Testis (tissue), 3 donors: ENCODE measurements around the gene BCAS3. TPM values are rescaled to one million over a fixed set of nuclear protein-coding genes. Genes with fewer than 3 reads are reported as not detected.

Source experiments
- DNase-seq: peaks from one replicate; pipeline ENCODE4 v3.0.0-alpha.2; 2019
- H3K27ac ChIP-seq, 2 donors: fragments of 200-600 bp; sonication (generic); one replicate each; pipeline ENCODE4 v1.5.1; 2019
- H3K27me3 ChIP-seq: fragments of 200-600 bp; sonication (generic); one replicate; pipeline ENCODE4 v1.5.1; 2019
- H3K36me3 ChIP-seq: fragments of 200-600 bp; sonication (generic); one replicate; pipeline ENCODE4 v1.5.1; 2017; ENCODE audit warnings: low read depth; ENCODE audit errors: missing control alignments
- H3K4me1 ChIP-seq: fragments of 200-600 bp; sonication (generic); one replicate; pipeline ENCODE4 v1.5.1; 2019
- H3K4me3 ChIP-seq, 2 donors: fragments of 200-600 bp; sonication (generic); one replicate each; pipeline ENCODE4 v1.5.1; 2017 to 2019
- H3K9me3 ChIP-seq: fragments of 200-600 bp; sonication (generic); one replicate; pipeline ENCODE4 v1.5.1; 2017
- POLR2A ChIP-seq: fragments of 450-650 bp; IDR thresholded peaks from one replicate; pipeline ENCODE4 v1.6.1; 2017; ENCODE audit warnings: antibody characterized with exemption, mild to moderate bottlenecking, moderate library complexity
- WGBS, 2 donors: methylation state at CpG; one replicate each; pipeline ENCODE4 v1.1.5; 2018; 5-methylcytosine and 5-hydroxymethylcytosine counted together
- intact Hi-C: fragments of 100-400 bp; cut with DNase I; formaldehyde crosslinking; loops from one replicate; pipeline ENCODE4 v1.15.1; 2023; ENCODE audit warnings: low total_unique reads
- polyA plus RNA-seq: library from polyadenylated mRNA; stranded (reverse); fragments of 350-450 nt; fragmentation: Illumina TruSeq; extraction: RNeasy Lipid Tissue Mini Kit (QIAGEN cat#74804); gene quantifications from one replicate; pipeline ENCODE4 v1.2.3, GENCODE V29; 2014; ENCODE audit warnings: low read depth, low replicate concordance; ENCODE audit not compliant: insufficient read depth
- total RNA-seq, 2 donors: library from RNA; depleted of rRNA; stranded (reverse); fragments of >200 nt; gene quantifications; one replicate each; pipeline ENCODE4 v1.2.3, GENCODE V29; 2016
- TF ChIP-seq, protein P1 (sequence below), 3 experiments: fragments of 450-650 bp in 2 of 3; fragments of 200-600 bp in 1 of 3; sonication (generic) in 1 of 3; IDR thresholded peaks; one replicate each; pipeline ENCODE4 v1.5.1; 2016 to 2019; ENCODE audit warnings: antibody characterized with exemption in 3 of 3, mild to moderate bottlenecking in 2 of 3, moderate library complexity in 1 of 3

Gene BCAS3
- total and polyA plus RNA-seq, 3 donors from 2014 or later: 54.8 to 96.7 (median 73.0) TPM

DNA sequence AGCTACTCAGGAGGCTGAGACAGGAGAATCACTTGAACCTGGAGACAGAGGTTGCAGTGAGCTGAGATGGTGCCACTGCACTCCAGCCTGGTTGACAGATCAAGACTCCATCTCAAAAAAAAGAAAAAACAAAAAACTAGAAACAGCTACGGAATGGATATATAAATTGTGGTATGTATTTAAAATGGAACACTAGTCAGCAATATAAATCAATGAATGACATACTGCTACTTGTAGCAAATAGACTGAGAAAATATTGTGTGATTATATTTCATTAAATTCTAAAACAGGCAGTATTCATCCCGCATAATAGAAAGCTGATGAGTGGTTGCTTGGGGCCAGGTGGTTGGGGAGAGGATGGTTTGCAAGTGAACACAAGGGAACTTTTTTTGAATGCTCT is 261.7 kb downstream of the BCAS3 start:
- Histone ChIP-seq H3K4me3 (no peak overlapping the region), H3K27me3 (no peaks in the 10 kb centered on the region), H3K27ac (no peak overlapping the region), H3K36me3 (no peaks in the 10 kb centered on the region), H3K9me3 (no peaks in the 10 kb centered on the region), H3K4me1 (no peaks in the 10 kb centered on the region)
- 92 to 95% methylated on average over 2 of the region's 2 CpGs for WGBS, 2 donors
- DNase-seq: no peak
- intact Hi-C loops: no loop called here
- TF ChIP-seq POLR2A: no peak
- TF ChIP-seq, protein P1, sequence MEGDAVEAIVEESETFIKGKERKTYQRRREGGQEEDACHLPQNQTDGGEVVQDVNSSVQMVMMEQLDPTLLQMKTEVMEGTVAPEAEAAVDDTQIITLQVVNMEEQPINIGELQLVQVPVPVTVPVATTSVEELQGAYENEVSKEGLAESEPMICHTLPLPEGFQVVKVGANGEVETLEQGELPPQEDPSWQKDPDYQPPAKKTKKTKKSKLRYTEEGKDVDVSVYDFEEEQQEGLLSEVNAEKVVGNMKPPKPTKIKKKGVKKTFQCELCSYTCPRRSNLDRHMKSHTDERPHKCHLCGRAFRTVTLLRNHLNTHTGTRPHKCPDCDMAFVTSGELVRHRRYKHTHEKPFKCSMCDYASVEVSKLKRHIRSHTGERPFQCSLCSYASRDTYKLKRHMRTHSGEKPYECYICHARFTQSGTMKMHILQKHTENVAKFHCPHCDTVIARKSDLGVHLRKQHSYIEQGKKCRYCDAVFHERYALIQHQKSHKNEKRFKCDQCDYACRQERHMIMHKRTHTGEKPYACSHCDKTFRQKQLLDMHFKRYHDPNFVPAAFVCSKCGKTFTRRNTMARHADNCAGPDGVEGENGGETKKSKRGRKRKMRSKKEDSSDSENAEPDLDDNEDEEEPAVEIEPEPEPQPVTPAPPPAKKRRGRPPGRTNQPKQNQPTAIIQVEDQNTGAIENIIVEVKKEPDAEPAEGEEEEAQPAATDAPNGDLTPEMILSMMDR (IDR thresholded peaks at IDR 0.05): no peak

DNA sequence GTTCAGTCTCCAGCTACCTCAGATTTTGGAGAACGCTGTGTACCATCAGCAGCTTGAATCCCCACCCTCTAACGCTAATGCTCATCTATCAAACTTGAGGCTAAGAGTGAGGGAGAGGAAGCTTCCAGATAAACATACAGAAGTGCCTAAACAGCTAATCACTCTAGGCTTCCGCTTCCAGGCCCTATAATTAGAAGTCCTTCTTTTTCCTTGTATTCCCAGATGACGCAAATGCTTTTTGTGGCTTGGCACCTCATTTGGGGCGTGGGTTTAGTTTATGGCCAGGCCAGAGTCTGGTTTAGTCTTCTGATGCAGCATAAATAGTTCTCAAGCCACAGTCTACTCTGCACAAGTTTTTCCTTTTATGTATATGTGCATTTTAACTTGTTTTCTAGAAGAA is 263.4 kb downstream of the BCAS3 start:
- Histone ChIP-seq H3K36me3 (no peaks in the 10 kb centered on the region), H3K27me3 (no peaks in the 10 kb centered on the region), H3K9me3 (no peaks in the 10 kb centered on the region), H3K27ac (peak overlapping the region in 1 of 2 donors; percentile 32), H3K4me1 (no peaks in the 10 kb centered on the region), H3K4me3 (no peak overlapping the region)
- peak; percentile 39 for DNase-seq
- WGBS, 2 donors: 50 to 66% methylated on average over 5 of the region's 5 CpGs
- intact Hi-C loops: no loop called here
- TF ChIP-seq, protein P1 (IDR thresholded peaks at IDR 0.05): no peak
- no peak for TF ChIP-seq POLR2A

GRCh38 chr17:60941571-60941970 is 263.9 kb downstream of the BCAS3 start:
- H3K36me3 ChIP-seq: no peaks in the 10 kb centered on the region
- no peaks in the 10 kb centered on the region for H3K27me3 ChIP-seq
- intact Hi-C loops: no loop called here
- H3K27ac ChIP-seq: no peak overlapping the region
- H3K9me3 ChIP-seq: no peaks in the 10 kb centered on the region
- 84 to 86% methylated on average over 2 of the region's 2 CpGs for WGBS, 2 donors
- no peaks in the 10 kb centered on the region for H3K4me1 ChIP-seq
- H3K4me3 ChIP-seq: no peak overlapping the region
- DNase-seq: no peak
- TF ChIP-seq, protein P1 (IDR thresholded peaks at IDR 0.05): no peak
- no peak for TF ChIP-seq POLR2A

GRCh38 chr17:60944751-60945150 is 267.1 kb downstream of the BCAS3 start:
- Histone ChIP-seq H3K27me3 (no peaks in the 10 kb centered on the region), H3K27ac (no peak overlapping the region), H3K4me3 (no peak overlapping the region), H3K9me3 (no peaks in the 10 kb centered on the region), H3K36me3 (no peaks in the 10 kb centered on the region), H3K4me1 (no peaks in the 10 kb centered on the region)
- no peak for TF ChIP-seq POLR2A
- TF ChIP-seq, protein P1 (IDR thresholded peaks at IDR 0.05): no peak
- no peak for DNase-seq
- 95 to 96% methylated on average over 3 of the region's 3 CpGs for WGBS, 2 donors
- intact Hi-C loops: no loop called here

- intact Hi-C loops: no loop called here
- H3K4me3 ChIP-seq: no peak overlapping the region
- no peaks in the 10 kb centered on the region for H3K9me3 ChIP-seq
- no peaks in the 10 kb centered on the region for H3K27me3 ChIP-seq
- TF ChIP-seq POLR2A: no peak
- TF ChIP-seq, protein P1 (IDR thresholded peaks at IDR 0.05): no peak
- H3K4me1 ChIP-seq: no peaks in the 10 kb centered on the region
- no peak overlapping the region for H3K27ac ChIP-seq
- no peaks in the 10 kb centered on the region for H3K36me3 ChIP-seq
- 78 to 83% methylated on average over 1 of the region's 1 CpG for WGBS, 2 donors
- no peak for DNase-seq
Observed at GRCh38 chr17:60947100-60947499, 269.4 kb downstream of the BCAS3 start.
